Lung (tissue), 12 donors: ENCODE measurements around the gene PYCR2. TPM values are rescaled to one million over a fixed set of nuclear protein-coding genes. Genes with fewer than 3 reads are reported as not detected.

Experiments
- ATAC-seq: fragments of 200-7000 bp; cut with Tn5 transposase; one replicate; pipeline ENCODE4 v1.9.1; 2020; ENCODE audit warnings: moderate number of reproducible peaks; ENCODE audit not compliant: insufficient read depth, low FRiP score
- DNase-seq, 3 donors: peaks; one replicate each; pipeline ENCODE4 v3.0.0-alpha.2; 2013 to 2017
- H3K27ac ChIP-seq, 2 donors: one replicate each; pipeline ENCODE4 v1.5.1; 2013; ENCODE audit warnings: mild to moderate bottlenecking in 2 of 2, moderate library complexity in 2 of 2, control low read depth in 1 of 2, inconsistent platforms in 1 of 2, low read depth in 1 of 2, low read length in 1 of 2
- H3K27me3 ChIP-seq, 3 donors: one replicate each; pipeline ENCODE4 v1.5.1; 2013; ENCODE audit warnings: low read length in 2 of 3; ENCODE audit not compliant: control insufficient read depth in 3 of 3, insufficient read depth in 3 of 3
- H3K36me3 ChIP-seq, 4 donors: one replicate each; pipeline ENCODE4 v1.5.1; 2013; ENCODE audit warnings: low read length in 4 of 4, mild to moderate bottlenecking in 1 of 4, moderate library complexity in 1 of 4; ENCODE audit not compliant: control insufficient read depth in 4 of 4, insufficient read depth in 4 of 4
- H3K4me1 ChIP-seq, 5 donors: one replicate each; pipeline ENCODE4 v1.5.1; 2013; ENCODE audit warnings: low read length in 5 of 5, mild to moderate bottlenecking in 2 of 5, moderate library complexity in 1 of 5; ENCODE audit not compliant: control insufficient read depth in 5 of 5, insufficient read depth in 5 of 5
- H3K4me3 ChIP-seq: one replicate; pipeline ENCODE4 v1.5.1; 2013; ENCODE audit warnings: mild to moderate bottlenecking, control low read depth, moderate library complexity
- H3K9ac ChIP-seq, 2 donors: one replicate each; pipeline ENCODE4 v1.5.1; 2013; ENCODE audit warnings: low read length in 2 of 2, control low read depth in 1 of 2; ENCODE audit not compliant: insufficient read depth in 1 of 2
- H3K9me3 ChIP-seq, 4 donors: one replicate each; pipeline ENCODE4 v1.5.1; 2013; ENCODE audit warnings: low read length in 3 of 4, mild to moderate bottlenecking in 1 of 4, moderate library complexity in 1 of 4; ENCODE audit not compliant: control insufficient read depth in 4 of 4, insufficient read depth in 3 of 4
- CTCF ChIP-seq: IDR thresholded peaks from 2 replicates; pipeline ENCODE4 v1.5.1; 2012; ENCODE audit warnings: mild to moderate bottlenecking; ENCODE audit errors: control extremely low read depth, extremely low read depth
- WGBS, 2 donors: extraction: QIAGEN DNeasy Blood & Tissue Kit; methylation state at CpG; one replicate each; pipeline ENCODE4 v1.1.7; 2013; 5-methylcytosine and 5-hydroxymethylcytosine counted together
- polyA plus RNA-seq, 2 donors: library from polyadenylated mRNA; stranded (reverse); fragments of 200-250 nt; gene quantifications; one replicate each; pipeline ENCODE4 v1.2.1, GENCODE V29; 2013
- total RNA-seq, 2 donors: library from RNA; depleted of rRNA in 1 of 2; stranded (reverse); fragments of >200 nt in 1 of 2; gene quantifications; one replicate each; pipeline ENCODE4 v1.2.1, GENCODE V29; 2014 to 2021
- donor health status: control.
- donor health status: control.
- donor health status: Bipolar disorder and iron deficiency.
- donor health status: healthy.
- donor health status: DM: yes; HTN: yes; CAD: no.

Gene PYCR2
- total and polyA plus RNA-seq, 4 donors = 32.6 to 105 (median 84.8) TPM

GRCh38 chr1:225943582-225943981 is 19.5 kb upstream of the PYCR2 start:
- TF ChIP-seq CTCF = no peak
- Histone ChIP-seq H3K27me3 (no peaks in the 10 kb centered on the region), H3K4me3 (no peak overlapping the region), H3K36me3 (no peaks in the 10 kb centered on the region), H3K4me1 (peaks cover 5 to 19% (median 10%) of the 10 kb centered on the region in 5 donors), H3K27ac (no peak overlapping the region), H3K9ac (no peak overlapping the region), H3K9me3 (no peaks in the 10 kb centered on the region)
- ATAC-seq (no peak), DNase-seq (no peak)
- WGBS, 2 donors = 89 to 93% methylated on average over 4 of the region's 4 CpGs

GRCh38 chr1:225942574-225942973 is 18.5 kb upstream of the PYCR2 start:
- Histone ChIP-seq H3K36me3 (no peaks in the 10 kb centered on the region), H3K4me3 (no peak overlapping the region), H3K9me3 (no peaks in the 10 kb centered on the region), H3K9ac (no peak overlapping the region), H3K27me3 (no peaks in the 10 kb centered on the region), H3K4me1 (peaks cover 5 to 19% (median 10%) of the 10 kb centered on the region in 5 donors), H3K27ac (no peak overlapping the region)
- no peak for TF ChIP-seq CTCF
- WGBS, 2 donors = 58 to 70% methylated on average over 7 of the region's 7 CpGs
- DNase-seq (no peak), ATAC-seq (peak; percentile 37)

GRCh38 chr1:225941942-225942222 is 17.8 kb upstream of the PYCR2 start:
- no peak overlapping the region for H3K9ac ChIP-seq
- ATAC-seq = no peak
- H3K36me3 ChIP-seq = no peaks in the 10 kb centered on the region
- H3K27ac ChIP-seq = no peak overlapping the region
- TF ChIP-seq CTCF = no peak
- H3K4me3 ChIP-seq = no peak overlapping the region
- peaks cover 5 to 19% (median 10%) of the 10 kb centered on the region in 5 donors for H3K4me1 ChIP-seq
- WGBS, 2 donors = 52 to 53% methylated on average over 1 of the region's 1 CpG
- H3K27me3 ChIP-seq = no peaks in the 10 kb centered on the region
- DNase-seq = no peak
- no peaks in the 10 kb centered on the region for H3K9me3 ChIP-seq

- WGBS, 2 donors = 66 to 82% methylated on average over 6 of the region's 6 CpGs
- no peak for TF ChIP-seq CTCF
- no peak within 1 kb of the TSS for H3K9ac ChIP-seq
Measured at GRCh38 chr1:225941187-225941941, 17.3 kb upstream of the PYCR2 start, which contains the start of gene LEFTY2. LEFTY2 (minus strand) TSS chr1:225941220; CDS start chr1:225941140, 80 bp downstream.

More at GRCh38 chr1:225941187-225941941, 17.3 kb upstream of the PYCR2 start, which contains the start of gene LEFTY2:
- Histone ChIP-seq H3K27ac (peak within 1 kb of the TSS in 1 of 2 donors; percentile 32), H3K4me1 (peaks cover 5 to 19% (median 10%) of the 10 kb centered on the region in 5 donors), H3K4me3 (no peak within 1 kb of the TSS), H3K36me3 (no peaks in the 10 kb centered on the region), H3K9me3 (no peaks in the 10 kb centered on the region), H3K27me3 (no peaks in the 10 kb centered on the region)
- ATAC-seq (no peak), DNase-seq (peak in 2 of 3 donors; percentile 60 to 76)
